ENCODE measurements around the gene CDCA8.

CDCA8 gene

GRCh38 chr1:37739222-37739621 lies 46.9 kb downstream of the CDCA8 start:
- DNase-seq: no peak

GRCh38 chr1:37741130-37741529 lies 48.8 kb downstream of the CDCA8 start:
- no peak for DNase-seq

- no peak for DNase-seq
Measured at GRCh38 chr1:37741662-37742061, 49.3 kb downstream of the CDCA8 start.

- no peak for DNase-seq
Measured at GRCh38 chr1:37746806-37747205, 54.5 kb downstream of the CDCA8 start.

- no peak for DNase-seq
Measured at GRCh38 chr1:37748565-37748964, 56.2 kb downstream of the CDCA8 start.

GRCh38 chr1:37752213-37752582 lies 59.9 kb downstream of the CDCA8 start:
- no peak for DNase-seq

GRCh38 chr1:37752583-37753471 lies 60.5 kb downstream of the CDCA8 start:
- no peak for DNase-seq

- no peak for DNase-seq
Measured at GRCh38 chr1:37753473-37754321, 61.4 kb downstream of the CDCA8 start.

GRCh38 chr1:37755290-37755689 lies 63.0 kb downstream of the CDCA8 start:
- no peak for DNase-seq

GRCh38 chr1:37755951-37756560 lies 63.7 kb downstream of the CDCA8 start:
- no peak for DNase-seq

All from activated effector memory CD4-positive, alpha-beta T cell treated with Interleukin-2 at 50 U/mL for 16 hours (primary cell).